Pulmonary artery endothelial cell (primary cell): ENCODE results near the gene CTSA. TPM values are rescaled to one million over a fixed set of nuclear protein-coding genes. Genes with fewer than 3 reads are reported as not detected.
A peak's percentile ranks its signal among the peaks of the same experiment; 100 is the strongest.
"Not testable (repeated sequence)": the region's sequence is repeated elsewhere in the genome, so short reads cannot be mapped to it uniquely, and the experiment has no call there.

Experiments
- DNase-seq: peaks from one replicate; pipeline ENCODE4 v3.0.0-alpha.2; 2011; ENCODE audit warnings: low read depth, low spot score
- total RNA-seq: library from RNA; depleted of rRNA; stranded (reverse); fragments of >200 nt; gene quantifications from 2 replicates; pipeline ENCODE4 v1.2.3, GENCODE V29; 2014

CTSA gene
- total RNA-seq, 1 donor from 2014 or later, result 40.2 TPM

- no peak for DNase-seq
Observed at GRCh38 chr20:45866454-45866853, 24.7 kb upstream of the CTSA start.

GRCh38 chr20:45867136-45867818 is 23.9 kb upstream of the CTSA start:
- no peak for DNase-seq

GRCh38 chr20:45867819-45868176 is 23.3 kb upstream of the CTSA start:
- DNase-seq, result no peak

- no peak for DNase-seq
Observed at GRCh38 chr20:45872626-45873025, 18.5 kb upstream of the CTSA start.

- DNase-seq, result no peak
Observed at GRCh38 chr20:45873409-45874103, 17.6 kb upstream of the CTSA start.

- DNase-seq, result not testable (repeated sequence)
Observed at GRCh38 chr20:45874104-45874481, 17.0 kb upstream of the CTSA start.

GRCh38 chr20:45874576-45874975 is 16.6 kb upstream of the CTSA start:
- no peak for DNase-seq

- DNase-seq, result no peak
Observed at GRCh38 chr20:45878076-45878761, 12.9 kb upstream of the CTSA start.

- DNase-seq, result peak; percentile 96
Observed at GRCh38 chr20:45880988-45881788, 9.9 kb upstream of the CTSA start, which contains the start of gene ZSWIM1. Gene ZSWIM1 (plus strand): TSS chr20:45881227. CDS start chr20:45882593, 1,366 bp downstream.

- DNase-seq, result no peak
Observed at GRCh38 chr20:45882469-45883099, 8.6 kb upstream of the CTSA start.

GRCh38 chr20:45883100-45883469 is 8.1 kb upstream of the CTSA start:
- no peak for DNase-seq

- DNase-seq, result no peak
Observed at GRCh38 chr20:45886590-45887345, 4.4 kb upstream of the CTSA start.

- no peak for DNase-seq
Observed at GRCh38 chr20:45887346-45887715, 3.8 kb upstream of the CTSA start, which contains the start of gene SPATA25. Gene SPATA25 (minus strand): TSS chr20:45887622. CDS start chr20:45887590, 32 bp downstream.

GRCh38 chr20:45888681-45889080 is 2.5 kb upstream of the CTSA start:
- DNase-seq, result no peak

- DNase-seq, result peak; percentile 66
Observed at GRCh38 chr20:45890077-45890984, 804 bp upstream of the CTSA start.

- DNase-seq, result no peak
Observed at GRCh38 chr20:45892049-45892825, 1.1 kb downstream of the CTSA start.

GRCh38 chr20:45892828-45893500 is 1.8 kb downstream of the CTSA start:
- DNase-seq, result no peak

GRCh38 chr20:45893831-45894230 is 2.7 kb downstream of the CTSA start:
- DNase-seq, result no peak
